ENCODE measurements around the gene GLUD1.
"Not testable (repeated sequence)": the region's sequence is repeated elsewhere in the genome, so short reads cannot be mapped to it uniquely, and the experiment has no call there.

- not testable (repeated sequence) for TF ChIP-seq CTCF, POLR2A (IDR thresholded peaks at IDR 0.05)
Measured at GRCh38 chr10:87043579-87043978, 51.1 kb downstream of the GLUD1 start.

All from esophagus squamous epithelium (tissue), 4 donors.